Osteocyte (in vitro differentiated cells): Measurements from ENCODE around the gene ISL2. TPM values are rescaled to one million over a fixed set of nuclear protein-coding genes. Genes with fewer than 3 reads are reported as not detected.
A peak's percentile ranks its signal among the peaks of the same experiment; 100 is the strongest.
"Not testable (repeated sequence)": the region's sequence is repeated elsewhere in the genome, so short reads cannot be mapped to it uniquely, and the experiment has no call there.

Experiments used
- DNase-seq: peaks from one replicate; pipeline ENCODE4 v3.0.0; 2021; ENCODE audit warnings: mixed read lengths; ENCODE audit not compliant: unreplicated experiment; ENCODE audit errors: extremely low spot score
- H3K27ac Mint-ChIP-seq: one replicate; pipeline ENCODE4 v1.8.0; 2021; ENCODE audit warnings: mild to moderate bottlenecking, mixed read lengths; ENCODE audit not compliant: unreplicated experiment
- H3K27me3 Mint-ChIP-seq: one replicate; pipeline ENCODE4 v1.8.0; 2021; ENCODE audit warnings: mixed read lengths; ENCODE audit not compliant: unreplicated experiment
- H3K36me3 Mint-ChIP-seq: one replicate; pipeline ENCODE4 v1.8.0; 2021; ENCODE audit warnings: mixed read lengths; ENCODE audit not compliant: unreplicated experiment
- H3K4me1 Mint-ChIP-seq: one replicate; pipeline ENCODE4 v1.8.0; 2021; ENCODE audit warnings: mixed read lengths; ENCODE audit not compliant: unreplicated experiment
- H3K4me3 Mint-ChIP-seq: one replicate; pipeline ENCODE4 v1.8.0; 2021; ENCODE audit warnings: mild to moderate bottlenecking, moderate library complexity, mixed read lengths; ENCODE audit not compliant: unreplicated experiment
- H3K9me3 Mint-ChIP-seq: one replicate; pipeline ENCODE4 v1.8.0; 2021; ENCODE audit warnings: mixed read lengths; ENCODE audit not compliant: unreplicated experiment
- total RNA-seq: library from RNA; stranded (reverse); gene quantifications from 2 replicates; pipeline ENCODE4 v1.2.1, GENCODE V29; 2021
- TF ChIP-seq, protein P1 (sequence below): fragments of 200-600 bp; sonication (generic); IDR thresholded peaks from 2 replicates; pipeline ENCODE4 v1.5.0; 2021; ENCODE audit warnings: antibody characterized with exemption, mild to moderate bottlenecking, moderate library complexity

The ISL2 gene
- total RNA-seq, 1 donor from 2014 or later: not detected

DNA sequence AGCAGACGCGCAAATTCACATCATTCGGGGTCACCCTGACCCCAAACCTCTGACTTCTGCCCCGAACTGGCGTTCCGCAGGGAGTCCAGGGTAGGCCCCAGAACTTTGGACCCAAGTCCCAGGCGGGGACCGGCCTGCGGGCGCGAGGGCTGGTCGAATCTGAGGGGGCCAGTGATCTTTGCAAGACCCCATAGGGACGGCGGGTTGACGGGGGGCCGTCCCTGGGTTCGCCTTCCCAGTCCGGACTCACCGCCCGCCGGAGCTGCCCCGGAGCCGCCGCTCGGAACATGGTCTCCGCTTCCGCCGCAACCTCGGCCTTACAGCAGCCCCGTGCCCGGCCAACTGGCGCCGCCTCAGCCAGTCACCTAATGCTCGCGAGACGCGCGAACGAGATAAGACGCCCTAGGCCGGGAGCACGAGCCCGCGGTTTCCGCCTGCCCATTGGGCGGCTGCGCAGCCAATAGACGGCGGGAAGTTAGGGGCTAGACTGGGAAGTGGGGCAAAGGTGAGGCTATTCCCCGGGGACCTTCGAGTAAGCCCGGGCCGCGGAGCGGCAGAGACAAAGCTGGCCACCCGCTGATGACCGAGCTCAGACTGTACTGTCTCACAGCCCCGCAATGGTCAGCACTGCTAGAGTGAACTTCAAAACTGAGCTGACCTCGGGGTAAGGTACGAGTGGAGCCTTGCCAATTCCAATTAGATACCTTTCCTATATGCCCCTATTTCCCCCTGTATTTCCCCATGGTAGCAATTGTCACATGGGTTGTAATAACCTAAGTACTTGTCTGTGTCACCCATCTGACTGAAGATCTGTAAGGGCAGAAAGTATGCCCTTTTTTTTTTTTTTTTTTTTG is 25.2 kb upstream of the ISL2 start, which contains the start of gene ETFA:
Gene ETFA, minus strand, starts transcription at position 370 of the 854 bp plus-strand sequence. Its CDS starts 81 bp downstream, at position 289.
- H3K9me3 Mint-ChIP-seq: no peaks in the 10 kb centered on the region
- no peaks in the 10 kb centered on the region for H3K27me3 Mint-ChIP-seq
- H3K4me3 Mint-ChIP-seq: peak within 1 kb of the TSS; percentile 86
- H3K36me3 Mint-ChIP-seq: peaks cover 1% of the 10 kb centered on the region
- H3K4me1 Mint-ChIP-seq: peaks cover 29% of the 10 kb centered on the region
- peak within 1 kb of the TSS; percentile 89 for H3K27ac Mint-ChIP-seq
- TF ChIP-seq, protein P1, sequence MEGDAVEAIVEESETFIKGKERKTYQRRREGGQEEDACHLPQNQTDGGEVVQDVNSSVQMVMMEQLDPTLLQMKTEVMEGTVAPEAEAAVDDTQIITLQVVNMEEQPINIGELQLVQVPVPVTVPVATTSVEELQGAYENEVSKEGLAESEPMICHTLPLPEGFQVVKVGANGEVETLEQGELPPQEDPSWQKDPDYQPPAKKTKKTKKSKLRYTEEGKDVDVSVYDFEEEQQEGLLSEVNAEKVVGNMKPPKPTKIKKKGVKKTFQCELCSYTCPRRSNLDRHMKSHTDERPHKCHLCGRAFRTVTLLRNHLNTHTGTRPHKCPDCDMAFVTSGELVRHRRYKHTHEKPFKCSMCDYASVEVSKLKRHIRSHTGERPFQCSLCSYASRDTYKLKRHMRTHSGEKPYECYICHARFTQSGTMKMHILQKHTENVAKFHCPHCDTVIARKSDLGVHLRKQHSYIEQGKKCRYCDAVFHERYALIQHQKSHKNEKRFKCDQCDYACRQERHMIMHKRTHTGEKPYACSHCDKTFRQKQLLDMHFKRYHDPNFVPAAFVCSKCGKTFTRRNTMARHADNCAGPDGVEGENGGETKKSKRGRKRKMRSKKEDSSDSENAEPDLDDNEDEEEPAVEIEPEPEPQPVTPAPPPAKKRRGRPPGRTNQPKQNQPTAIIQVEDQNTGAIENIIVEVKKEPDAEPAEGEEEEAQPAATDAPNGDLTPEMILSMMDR: no peak
- DNase-seq: peak; percentile 99

DNA sequence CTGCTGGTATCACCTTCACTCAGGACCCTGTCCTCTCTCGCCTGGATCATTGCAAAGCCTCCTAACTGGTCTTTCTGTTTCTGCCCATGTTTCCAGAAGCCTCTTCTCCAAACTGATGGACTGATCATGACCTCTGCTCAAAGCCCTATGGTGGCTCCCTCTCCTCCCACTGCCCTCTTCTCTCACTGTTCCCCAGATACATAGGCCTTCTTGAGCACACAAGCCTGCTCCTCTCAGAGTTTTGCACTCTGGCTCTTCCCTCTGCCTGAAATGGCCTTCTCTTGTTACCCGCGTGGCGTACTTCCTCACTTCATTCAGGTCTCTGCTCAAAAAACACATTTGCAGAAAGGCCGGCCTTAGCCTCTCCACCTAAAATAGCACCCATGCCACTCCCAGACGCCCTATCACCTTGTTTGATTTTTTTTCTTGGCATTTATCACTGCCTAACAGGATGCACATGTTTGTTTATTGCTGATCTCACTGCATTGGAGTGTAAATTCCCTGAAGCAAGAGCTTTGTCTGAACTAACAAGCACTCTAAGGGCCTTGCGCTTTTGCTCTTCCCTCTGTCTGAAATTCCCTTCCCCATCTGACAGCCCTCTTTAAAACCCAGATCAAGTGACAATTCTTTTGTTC is 23.9 kb upstream of the ISL2 start:
- DNase-seq: no peak
- H3K4me3 Mint-ChIP-seq: peak overlapping the region; percentile 86
- no peaks in the 10 kb centered on the region for H3K27me3 Mint-ChIP-seq
- no peaks in the 10 kb centered on the region for H3K9me3 Mint-ChIP-seq
- peaks cover 29% of the 10 kb centered on the region for H3K4me1 Mint-ChIP-seq
- H3K27ac Mint-ChIP-seq: peak overlapping the region; percentile 46
- TF ChIP-seq, protein P1: no peak
- peaks cover 1% of the 10 kb centered on the region for H3K36me3 Mint-ChIP-seq

DNA sequence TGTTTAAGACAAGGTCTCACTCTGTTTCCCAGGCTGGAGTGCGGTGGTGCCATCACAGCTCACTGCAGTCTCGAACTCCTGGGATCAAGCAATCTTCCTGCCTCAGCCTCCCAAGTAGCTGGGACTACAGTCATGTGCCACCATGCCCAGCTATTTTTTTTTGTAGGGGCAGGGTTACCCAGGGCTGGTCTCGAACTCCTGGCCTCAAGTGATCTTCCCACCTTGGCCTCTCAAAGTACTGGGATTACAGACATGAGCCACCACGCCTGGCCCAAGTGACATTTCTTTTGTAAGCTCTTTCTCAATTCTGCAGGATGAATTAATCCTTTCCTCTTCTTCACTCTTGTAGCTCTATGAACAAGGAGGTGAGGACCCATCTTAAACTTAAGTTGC is 23.4 kb upstream of the ISL2 start:
- not testable (repeated sequence) for H3K27me3 Mint-ChIP-seq, H3K36me3 Mint-ChIP-seq, H3K27ac Mint-ChIP-seq, H3K9me3 Mint-ChIP-seq
- Mint-ChIP-seq H3K4me3 (peak overlapping the region; percentile 86), H3K4me1 (peaks cover 29% of the 10 kb centered on the region)
- peak; percentile 13 for DNase-seq

DNA sequence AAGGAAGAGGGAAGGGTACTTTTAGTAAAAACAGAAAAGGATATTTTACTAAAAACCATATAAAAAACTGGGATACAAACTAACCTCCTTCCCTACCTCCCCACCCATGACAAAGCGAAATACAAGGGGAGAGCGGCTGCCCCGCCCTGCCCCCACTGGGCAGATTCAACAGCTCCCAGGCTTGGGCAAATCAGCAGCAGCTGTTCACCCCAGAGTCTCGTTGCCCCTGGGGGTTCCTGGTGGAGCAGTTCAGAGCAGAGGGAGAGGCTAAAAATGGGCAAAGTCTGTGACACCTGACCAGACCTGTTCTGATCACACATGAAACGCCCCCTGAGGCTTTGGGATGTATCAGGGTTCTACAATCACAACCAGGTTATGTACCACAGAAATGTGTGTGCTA is 22.8 kb upstream of the ISL2 start:
- Mint-ChIP-seq H3K4me3 (no peak overlapping the region), H3K27ac (no peak overlapping the region), H3K4me1 (peaks cover 25% of the 10 kb centered on the region), H3K36me3 (peaks cover 1% of the 10 kb centered on the region), H3K9me3 (no peaks in the 10 kb centered on the region), H3K27me3 (peaks cover 2% of the 10 kb centered on the region)
- TF ChIP-seq, protein P1: no peak
- peak; percentile 70 for DNase-seq

DNA sequence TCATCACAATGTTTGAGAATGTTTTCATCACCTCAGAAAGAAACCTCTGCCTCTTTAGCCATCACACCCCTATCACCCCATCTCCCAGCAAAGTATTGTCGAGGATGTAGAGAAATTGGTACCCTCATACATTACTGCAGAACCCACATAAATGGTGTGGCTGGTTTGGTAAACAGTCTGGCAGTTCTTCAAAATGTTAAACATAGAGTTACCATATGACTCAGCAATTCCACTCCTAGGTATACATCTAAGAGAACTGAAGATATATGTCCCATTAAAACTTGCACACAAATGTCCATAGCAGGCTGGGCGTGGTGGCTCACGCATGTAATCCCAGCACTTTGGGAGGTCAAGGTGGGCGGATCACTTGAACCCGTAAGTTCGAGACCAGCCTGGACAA is 16.6 kb upstream of the ISL2 start:
- no peak overlapping the region for H3K27ac Mint-ChIP-seq
- H3K4me3 Mint-ChIP-seq: no peak overlapping the region

More for the DNA sequence above, 16.6 kb upstream of the ISL2 start:
- Mint-ChIP-seq H3K4me1 (no peaks in the 10 kb centered on the region), H3K27me3 (peaks cover 43% of the 10 kb centered on the region), H3K36me3 (no peaks in the 10 kb centered on the region), H3K9me3 (no peaks in the 10 kb centered on the region)
- DNase-seq: no peak
- TF ChIP-seq, protein P1: no peak
